HG03066 (cell line): Measurements from ENCODE around the gene AQP2.

Source experiments
- ATAC-seq: cut with Tn5 transposase; IDR thresholded peaks from one replicate; pipeline ENCODE4 v1.9.1; 2021; ENCODE audit warnings: low read depth; ENCODE audit not compliant: unreplicated experiment

AQP2 gene

DNA sequence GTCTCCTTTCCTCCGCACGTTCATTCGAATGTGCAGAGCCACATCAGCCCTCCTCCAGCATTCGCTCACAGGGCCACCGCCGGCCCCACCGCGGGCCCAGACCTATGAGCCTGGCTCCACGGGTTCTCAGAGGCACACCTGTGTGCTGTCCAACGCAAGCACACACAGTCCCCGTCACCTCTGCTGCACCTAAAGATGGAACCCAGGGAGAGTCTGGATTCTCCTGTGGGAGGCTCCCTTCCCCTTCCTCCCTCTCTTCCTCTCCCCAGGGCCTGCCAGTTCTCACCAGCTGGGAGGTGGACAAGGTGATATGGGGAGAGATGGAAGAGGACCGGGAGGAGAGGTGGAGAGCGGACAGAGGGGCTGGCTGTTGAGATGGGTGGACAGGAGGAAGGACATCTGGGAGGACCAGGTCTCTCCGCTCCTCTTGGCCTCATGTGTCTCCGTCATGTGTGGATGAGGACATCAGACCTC lies 17.3 kb downstream of the AQP2 start:
- peak; percentile 23 for ATAC-seq

DNA sequence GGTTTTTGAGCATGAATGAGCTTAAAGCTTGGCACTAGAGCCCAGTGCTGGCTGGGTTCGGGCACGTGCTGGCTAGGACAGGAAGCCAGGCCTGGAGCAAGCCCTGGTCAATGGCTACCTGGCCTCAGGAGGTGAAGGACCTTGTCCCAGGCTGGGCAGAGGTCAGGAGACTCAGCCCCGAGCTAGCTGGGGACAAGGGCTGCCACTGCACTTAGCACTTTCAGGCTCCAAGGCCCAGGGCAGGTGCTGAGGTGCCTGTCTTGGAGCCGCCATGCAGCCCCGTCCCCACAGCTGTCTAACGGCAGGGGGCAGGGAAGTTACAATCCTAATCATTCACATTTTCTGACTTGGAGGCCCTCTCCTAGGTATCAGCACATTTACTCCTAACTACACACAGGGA lies 17.9 kb downstream of the AQP2 start:
- ATAC-seq: no peak

DNA sequence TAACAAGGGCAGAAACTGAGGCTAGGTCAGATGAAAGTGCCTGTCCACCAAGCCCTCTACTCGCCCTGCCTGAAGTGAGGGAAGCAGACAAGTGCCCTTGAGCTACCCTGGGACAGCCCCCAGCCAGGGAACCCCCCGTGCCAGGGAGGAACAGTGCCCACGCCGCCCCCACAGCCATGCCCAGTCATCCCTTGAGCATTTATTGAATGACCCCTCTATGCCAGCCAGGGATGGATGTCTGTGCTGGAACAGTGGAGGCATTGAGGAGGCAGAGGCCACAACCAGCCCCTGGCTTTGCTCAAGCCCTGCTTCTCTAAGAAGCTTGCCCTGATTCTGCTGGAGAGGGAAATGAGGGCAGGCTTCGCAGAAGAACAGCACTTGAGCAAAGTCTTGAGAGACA lies 18.5 kb downstream of the AQP2 start:
- ATAC-seq: no peak

DNA sequence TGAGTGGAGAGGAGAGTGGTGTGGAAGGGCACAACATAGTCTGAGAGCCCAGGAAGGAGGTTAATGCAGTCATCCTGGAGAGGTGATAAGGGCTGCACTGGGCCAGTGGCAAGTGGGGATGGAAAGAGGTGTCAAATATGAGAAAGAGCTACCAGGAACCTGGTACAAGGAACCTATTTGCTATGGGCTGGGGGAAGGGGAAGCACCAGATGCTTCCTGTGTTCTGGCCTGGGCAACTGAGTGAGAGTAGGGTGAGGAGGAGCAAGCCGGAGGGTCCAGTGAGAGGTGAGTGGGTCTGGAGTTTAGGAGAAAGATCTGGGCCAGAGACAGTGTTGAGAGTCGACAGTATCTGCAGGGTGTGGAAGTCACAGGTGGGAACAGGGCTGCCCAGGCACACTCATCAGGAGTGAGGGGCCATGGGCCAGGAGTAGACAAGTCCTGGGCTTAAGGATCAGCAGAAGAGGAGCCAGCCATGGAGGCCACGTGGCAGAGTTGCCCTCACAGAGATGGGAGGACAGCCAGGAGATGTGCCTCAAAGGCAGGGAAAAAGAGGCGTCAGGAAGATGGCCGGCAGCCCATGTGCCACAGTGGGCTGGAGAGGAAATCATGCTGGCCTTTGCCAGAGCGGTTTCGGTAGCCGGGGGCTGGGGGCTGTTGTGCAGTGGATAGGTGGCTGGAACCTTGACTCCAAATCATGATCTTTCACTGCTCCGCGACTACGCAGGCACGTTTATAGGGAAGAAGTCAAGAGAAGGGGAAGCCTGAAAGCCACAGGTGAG lies 19.3 kb downstream of the AQP2 start:
- ATAC-seq: no peak

DNA sequence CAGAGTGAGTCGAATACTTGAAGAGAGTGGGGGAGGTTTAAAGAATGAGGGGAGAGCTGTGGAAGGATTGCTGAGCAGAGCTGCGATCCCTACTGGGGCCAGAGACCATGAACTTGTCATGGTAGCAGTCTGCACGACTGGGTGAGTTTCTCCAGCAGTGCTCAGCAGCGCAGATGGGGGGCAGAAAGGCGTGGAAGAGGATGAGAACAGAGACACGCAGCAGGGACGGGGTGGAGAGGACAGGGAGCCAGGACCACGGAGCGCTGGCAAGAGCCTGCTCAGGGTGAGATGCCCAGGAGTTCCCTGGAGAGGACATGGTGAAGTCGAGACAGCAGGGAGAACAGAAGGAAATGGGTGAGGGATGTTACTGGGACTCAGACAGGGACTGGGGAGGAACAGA lies 20.1 kb downstream of the AQP2 start:
- no peak for ATAC-seq

DNA sequence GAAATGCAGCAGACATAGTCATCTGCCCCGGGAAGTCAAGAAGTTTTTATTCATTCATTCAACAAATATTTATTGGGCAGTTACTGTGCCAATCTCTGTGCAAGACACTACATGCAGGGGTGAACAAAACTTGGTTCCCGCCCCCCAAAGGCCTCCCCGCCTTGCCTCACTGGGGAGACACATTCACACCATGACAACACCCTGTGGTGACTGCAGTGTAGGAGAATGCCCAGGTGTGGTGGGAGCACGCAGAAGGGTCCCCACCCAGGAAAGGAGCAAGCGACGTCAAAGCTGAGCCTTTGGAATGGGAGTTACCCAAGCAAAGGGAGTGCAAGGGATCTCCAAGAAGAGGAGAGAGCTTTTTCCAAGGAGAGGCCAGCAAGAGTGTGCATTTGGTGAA lies 20.6 kb downstream of the AQP2 start:
- ATAC-seq: no peak

DNA sequence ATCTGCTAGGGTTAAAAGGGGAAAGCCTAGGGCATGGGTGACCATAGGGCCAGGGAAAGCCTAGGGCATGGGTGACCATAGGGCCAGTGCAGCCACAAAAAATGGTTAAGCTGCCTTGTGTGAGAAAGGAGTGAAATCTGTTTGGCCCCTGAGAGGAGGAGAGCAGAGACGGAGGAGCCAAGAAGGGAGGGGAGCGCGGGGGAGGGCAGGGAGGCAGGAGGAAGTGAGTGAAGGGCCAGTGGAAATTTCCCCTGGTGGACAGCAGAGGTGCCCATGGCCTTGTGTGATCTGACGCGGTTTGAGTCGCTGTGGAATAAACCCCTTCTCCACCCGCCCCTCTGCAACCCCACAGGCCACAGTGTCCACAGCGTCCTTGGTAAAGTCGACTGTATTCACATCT lies 21.6 kb downstream of the AQP2 start:
- ATAC-seq: no peak

DNA sequence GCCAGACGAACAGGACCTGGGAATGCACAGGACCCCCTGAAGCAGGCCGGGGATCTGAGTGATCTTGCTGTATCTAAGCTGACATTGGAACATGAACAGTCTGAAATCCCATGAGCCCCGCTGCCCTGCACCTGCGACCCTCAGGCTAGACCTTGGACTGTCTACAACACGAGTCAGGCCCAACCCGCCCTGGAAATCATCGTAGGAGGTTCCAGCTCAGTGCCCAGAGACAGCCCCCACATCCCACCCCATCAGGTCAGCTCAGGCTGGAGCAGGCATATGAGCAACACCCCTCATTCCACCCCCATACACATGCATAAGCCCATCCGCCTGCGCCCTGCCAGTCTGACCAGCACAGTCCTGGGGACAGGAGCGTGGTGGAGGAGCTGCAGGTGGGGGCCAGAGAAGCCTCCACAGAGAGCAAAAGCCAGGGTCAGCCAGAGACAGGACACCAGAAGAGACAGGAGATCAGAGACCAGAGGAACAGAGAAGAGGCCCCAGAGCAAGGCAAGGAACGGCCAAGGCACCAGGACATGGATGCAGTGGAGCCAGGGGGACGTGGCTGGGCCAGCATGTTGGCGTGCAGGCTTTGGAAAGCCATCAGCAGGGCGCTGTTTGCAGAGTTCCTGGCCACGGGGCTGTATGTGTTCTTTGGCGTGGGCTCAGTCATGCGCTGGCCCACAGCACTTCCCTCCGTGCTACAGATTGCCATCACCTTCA lies 22.3 kb downstream of the AQP2 start, which contains the start of gene AQP6:
TSS of gene AQP6 (plus strand) at position 307 of the 720 bp plus-strand sequence. CDS start at position 534, 227 bp downstream.
- ATAC-seq: no peak

DNA sequence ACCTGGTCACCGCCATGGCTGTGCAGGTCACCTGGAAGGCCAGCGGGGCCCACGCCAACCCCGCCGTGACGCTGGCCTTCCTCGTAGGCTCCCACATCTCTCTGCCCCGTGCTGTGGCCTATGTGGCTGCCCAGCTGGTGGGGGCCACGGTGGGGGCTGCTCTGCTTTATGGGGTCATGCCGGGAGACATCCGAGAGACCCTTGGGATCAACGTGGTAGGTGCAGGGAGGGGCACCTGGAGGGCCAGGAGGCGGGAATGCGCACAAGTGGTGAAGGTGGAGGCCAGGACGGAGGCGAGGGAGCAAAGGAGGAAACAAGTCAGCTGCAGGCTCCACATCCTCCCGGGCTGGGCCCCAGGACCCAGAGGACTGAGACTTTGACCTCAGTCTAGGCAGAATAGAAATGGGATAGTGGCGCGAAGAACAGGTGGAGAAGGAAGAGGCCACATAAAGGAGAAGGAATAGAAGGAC lies 22.9 kb downstream of the AQP2 start:
- ATAC-seq: no peak

DNA sequence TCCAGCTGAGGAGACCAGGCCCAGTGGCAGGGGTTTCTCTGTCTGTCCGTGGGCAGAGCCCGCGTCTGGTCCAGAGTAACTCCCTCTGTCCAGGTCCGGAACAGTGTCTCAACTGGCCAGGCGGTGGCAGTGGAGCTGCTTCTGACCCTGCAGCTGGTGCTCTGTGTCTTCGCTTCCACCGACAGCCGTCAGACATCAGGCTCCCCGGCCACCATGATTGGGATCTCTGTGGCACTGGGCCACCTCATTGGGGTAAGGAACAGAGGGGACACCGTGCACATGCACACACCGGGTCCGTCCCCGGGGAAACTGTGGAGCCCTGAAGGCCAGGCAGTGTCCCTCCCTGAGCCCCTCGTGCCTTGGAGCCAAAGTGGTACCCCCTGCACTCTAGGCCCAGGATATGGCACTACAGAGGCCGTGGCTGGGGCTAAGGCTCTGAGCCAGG lies 23.7 kb downstream of the AQP2 start:
- ATAC-seq: no peak

DNA sequence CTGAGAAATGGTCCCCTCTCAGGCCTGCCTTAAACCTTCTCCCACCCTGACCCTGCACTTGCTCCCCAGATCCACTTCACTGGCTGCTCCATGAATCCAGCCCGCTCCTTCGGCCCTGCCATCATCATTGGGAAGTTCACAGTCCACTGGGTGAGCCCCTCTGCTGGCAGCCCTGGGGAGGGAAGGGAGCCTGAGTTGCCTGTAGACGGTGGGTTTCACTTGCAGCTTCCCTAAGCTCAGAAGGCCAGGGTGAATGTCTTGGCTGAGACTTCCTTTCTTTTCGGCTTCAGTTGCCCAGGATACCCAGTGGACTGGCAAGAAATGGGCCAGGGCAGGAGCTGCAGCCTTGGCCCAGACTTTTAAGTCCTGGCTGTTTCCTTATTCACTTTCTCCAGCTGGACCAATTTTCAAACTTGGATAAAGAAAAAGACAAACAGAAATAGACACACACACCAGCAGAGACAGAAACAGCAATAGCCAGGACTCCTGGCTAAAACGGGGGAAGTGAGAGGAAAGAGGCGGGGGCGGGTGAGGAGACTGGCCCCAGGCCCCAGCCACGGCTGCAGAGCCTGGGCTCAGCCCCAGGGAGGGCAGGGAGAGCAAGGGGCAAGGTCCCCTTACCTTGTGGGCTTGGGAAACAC lies 24.3 kb downstream of the AQP2 start:
- no peak for ATAC-seq

DNA sequence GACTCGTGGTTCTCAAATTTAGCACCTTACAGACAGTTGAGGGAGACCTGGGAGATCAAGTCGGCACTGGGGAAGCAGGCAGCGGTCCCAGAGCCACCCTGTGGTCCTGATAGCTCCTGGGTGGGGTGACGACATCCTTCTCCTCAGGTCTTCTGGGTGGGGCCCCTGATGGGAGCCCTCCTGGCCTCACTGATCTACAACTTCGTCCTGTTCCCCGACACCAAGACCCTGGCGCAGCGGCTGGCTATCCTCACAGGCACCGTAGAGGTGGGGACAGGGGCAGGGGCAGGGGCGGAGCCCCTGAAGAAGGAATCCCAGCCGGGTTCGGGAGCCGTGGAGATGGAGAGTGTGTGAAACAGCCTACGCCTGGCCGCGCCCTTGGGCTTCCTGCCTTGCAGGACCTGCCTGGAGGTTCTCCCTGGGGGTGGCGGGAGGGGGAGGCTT lies 24.8 kb downstream of the AQP2 start:
- ATAC-seq: no peak

DNA sequence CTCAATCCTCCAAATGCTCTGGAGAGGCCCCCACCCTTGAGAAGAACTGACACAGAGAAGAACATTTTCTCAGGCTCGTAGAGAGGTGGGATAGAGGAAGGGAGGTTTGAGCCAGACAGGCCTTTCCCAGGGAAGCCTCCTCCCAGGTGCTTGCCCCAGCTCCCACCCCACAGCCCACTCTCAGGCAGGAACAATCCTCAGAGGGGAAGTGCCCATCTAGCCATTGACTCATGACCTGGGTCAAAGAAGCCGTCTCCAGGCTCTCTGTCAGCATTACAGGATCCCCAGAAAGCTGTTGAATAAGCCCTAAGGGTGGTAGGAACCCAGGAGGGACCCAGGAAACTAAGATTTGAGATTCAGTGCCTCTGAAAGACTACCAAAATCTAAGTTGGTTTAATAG lies 26.0 kb downstream of the AQP2 start:
- ATAC-seq: no peak

DNA sequence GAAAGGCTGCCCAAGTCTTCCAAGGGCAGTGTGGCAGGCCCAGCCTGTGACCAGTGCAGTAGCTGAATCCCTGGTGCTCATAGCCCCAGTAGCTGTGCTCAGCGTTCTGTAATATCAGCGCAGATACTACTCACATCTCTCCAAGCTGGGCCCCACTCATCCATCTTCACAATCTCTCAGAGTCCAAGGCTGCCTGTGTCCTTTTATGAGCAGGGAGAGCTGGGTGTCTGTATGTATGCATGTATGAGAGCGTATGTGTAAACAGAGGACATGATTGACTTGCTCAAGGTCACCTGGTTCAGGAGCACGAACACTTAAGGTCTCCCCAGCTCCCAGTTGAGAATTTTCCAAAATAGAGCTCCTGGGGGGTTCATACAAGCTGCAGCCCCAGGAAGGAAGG lies 27.6 kb downstream of the AQP2 start:
- ATAC-seq: no peak

DNA sequence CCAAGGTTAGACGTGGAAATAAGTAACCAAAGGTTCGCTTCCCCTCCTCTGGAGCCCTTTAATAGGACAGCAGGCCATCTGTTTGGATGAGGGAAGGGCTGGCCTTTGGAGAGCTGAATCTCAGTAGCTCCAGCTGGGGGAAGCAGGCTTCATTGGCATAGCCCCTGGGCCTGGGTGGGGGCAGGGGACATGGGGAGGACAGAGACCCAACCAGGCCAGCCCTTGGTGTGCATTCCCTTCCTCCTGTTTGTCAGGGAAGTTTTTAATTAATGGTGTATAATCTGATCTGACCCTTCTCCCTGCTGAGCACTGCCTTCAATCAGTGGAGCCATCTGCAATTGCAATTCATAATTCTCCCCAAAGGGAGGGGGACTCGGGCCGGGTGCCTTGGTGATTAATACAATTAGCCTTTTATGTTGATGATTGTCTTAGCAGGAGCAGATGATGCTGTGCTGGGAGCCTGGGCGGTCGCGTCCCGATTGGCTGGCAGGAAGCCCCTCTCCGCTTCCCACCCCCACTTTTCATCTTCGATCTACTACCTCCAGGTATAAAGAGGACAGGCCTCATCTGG lies 28.6 kb downstream of the AQP2 start:
- no peak for ATAC-seq

DNA sequence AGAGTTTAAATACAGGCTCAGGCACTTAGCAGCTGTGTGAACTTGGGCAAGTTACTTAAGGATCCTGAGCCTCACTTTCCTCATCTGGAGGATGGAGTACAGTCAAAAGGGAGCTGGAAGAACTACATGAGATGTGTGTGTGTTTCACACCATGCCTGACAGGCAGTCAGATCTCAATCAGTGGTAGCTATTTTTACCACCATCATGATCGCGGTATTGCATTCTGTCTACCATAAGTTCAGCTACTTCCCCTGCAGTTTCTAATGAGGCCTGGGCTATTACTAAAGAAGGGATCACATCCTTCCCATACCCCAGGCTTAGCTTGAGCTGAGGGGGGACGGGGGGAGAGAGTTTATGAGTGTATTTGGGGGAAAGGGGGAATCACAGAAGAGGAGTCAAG lies 29.3 kb downstream of the AQP2 start:
- no peak for ATAC-seq

DNA sequence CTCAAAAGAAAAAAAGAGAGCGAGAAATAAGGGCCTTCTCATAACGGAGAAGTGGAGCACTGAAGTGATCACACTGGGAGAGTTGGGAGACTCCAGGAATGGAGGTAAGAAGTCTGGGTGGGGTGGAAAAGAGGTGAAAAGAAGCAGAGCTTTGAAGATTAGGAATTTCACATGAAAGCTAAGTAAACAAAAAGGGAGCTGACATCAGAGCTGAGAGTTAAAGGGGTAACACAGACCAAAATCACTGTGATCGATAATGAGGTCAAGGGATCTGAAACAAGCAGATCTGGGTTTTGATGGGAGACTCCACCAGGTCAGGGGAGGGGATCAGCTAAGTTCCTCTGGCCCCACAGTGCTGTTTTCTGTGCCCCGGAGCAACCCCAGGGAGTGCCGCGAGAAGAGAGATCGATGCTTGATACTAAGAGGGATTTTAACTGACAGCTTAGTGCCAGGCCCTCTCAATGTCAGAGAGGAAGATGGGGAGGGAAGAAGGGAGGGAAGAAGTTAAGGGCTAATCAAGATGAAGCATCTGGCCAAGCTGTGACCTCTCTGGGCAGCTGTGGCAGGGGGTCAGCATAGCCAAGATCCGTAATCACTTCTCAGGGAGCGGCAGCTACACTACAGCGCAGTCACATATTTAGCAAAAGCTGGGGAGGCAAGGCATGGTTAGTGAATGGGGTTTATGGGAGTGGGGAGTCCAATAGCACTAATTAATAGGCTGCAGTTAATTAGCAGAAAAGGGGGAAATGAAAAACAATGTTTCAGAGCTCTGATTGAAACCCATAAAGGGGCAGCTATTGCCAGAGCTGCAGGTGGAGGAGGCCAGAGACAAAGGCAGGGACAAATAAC lies 30.2 kb downstream of the AQP2 start:
- ATAC-seq: no peak

DNA sequence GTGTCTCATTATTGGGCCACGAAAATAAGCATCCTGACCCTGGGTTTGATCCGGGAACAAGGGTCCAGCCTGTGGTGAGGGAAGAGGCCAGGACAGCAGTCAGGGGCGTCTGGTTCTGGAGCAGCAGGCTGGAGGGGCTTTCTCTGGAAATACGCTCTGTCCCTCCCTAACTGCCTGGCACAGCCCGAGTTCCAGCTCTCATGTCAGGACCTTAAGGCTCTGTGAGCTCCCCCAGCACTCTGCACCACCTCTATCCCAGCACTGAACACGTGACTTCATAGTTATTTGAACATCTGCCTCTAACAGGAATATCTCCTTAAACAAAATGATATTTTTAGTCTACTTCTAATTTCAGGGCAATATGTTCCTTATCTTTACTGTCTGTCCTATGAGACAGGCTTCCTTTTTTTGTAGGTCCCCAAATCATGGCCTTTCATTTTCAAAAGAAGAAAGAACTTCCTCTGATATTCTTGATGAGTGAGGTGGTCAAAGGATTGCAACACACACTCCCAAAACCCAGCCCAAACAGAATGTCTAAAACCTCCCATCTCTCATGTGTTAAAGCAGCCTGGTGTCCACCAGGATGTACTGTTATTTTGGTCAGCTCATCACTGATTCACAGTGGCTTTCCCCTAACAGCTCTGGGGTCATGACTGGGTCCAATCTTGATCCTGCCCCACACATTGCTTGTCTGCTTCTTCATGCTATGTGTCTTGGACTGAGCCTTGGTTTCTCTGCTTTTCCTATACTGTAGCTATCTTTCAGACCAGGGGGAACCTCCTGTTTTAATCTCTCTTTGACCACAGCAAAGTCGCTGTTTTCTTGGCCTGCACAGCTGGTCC lies 31.9 kb downstream of the AQP2 start:
- no peak for ATAC-seq

DNA sequence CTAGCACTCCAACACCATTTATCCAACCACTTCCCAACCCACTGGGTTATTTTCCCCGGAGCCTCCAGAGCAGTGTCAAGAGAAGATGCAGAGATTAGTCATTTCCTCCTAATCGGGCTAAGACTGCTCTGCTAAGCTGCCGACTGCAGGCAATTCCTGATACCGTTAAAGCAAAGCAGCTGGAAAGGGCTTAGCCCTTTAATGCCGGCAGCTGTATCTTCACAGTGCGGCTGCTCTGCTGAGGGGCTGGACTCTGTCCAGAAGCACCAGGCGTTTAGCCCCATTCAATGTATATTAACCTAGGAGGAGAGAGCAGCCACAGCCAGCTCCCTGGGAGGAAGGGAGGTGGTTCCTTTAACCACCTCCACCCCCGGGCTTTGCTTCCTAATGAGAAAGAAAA lies 33.4 kb downstream of the AQP2 start:
- ATAC-seq: no peak
